Measurements from ENCODE around the gene CFAP99.

Gene CFAP99

DNA sequence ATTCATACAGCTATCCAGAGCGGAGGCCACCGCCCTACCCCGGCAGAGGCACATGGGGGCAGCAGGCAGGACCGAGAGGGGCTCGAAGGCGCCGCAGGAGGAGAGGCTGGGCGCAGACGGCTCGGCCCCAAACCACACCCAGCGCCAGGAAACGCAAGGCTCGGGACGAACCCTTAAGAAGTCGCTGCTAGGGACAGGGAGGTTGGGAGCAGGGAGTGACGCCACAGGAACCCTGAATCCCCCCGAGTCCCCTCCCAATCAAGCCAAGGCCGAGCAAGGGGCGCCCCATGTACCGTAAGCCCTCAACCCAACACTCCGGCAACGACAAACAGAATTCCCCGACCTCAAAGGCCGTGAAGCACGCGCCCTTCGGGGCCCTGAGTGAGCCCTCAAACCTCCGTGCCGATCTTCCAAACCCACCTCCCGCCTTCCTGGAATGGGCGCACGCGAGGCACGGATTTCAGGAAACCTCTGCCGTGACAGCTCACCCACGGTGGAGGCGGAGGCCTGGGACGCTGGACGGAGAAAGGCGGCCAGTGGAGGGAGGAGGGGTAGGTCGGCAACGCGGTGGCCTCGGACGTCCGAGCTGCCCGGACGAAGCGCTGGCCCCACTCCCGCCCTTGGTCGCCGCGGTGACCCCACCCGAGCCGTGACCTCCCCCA is 2.1 kb upstream of the CFAP99 start:
- TF ChIP-seq NFIC (IDR thresholded peaks at IDR 0.05) = no peak
- TF ChIP-seq RAD21 (IDR thresholded peaks at IDR 0.05; ENCODE audit: low read depth) = no peak
- TF ChIP-seq TCF12 (IDR thresholded peaks at IDR 0.05; ENCODE audit: low read depth) = no peak
- TF ChIP-seq TAF1 (IDR thresholded peaks at IDR 0.05; ENCODE audit: low read depth) = no peak
- TF ChIP-seq, protein P1, sequence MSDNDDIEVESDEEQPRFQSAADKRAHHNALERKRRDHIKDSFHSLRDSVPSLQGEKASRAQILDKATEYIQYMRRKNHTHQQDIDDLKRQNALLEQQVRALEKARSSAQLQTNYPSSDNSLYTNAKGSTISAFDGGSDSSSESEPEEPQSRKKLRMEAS (IDR thresholded peaks at IDR 0.05) = no peak
- TF ChIP-seq, protein P2, sequence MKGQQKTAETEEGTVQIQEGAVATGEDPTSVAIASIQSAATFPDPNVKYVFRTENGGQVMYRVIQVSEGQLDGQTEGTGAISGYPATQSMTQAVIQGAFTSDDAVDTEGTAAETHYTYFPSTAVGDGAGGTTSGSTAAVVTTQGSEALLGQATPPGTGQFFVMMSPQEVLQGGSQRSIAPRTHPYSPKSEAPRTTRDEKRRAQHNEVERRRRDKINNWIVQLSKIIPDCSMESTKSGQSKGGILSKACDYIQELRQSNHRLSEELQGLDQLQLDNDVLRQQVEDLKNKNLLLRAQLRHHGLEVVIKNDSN (IDR thresholded peaks at IDR 0.05) = no peak
- no peak for TF ChIP-seq EGR1 (IDR thresholded peaks at IDR 0.05)
- TF ChIP-seq CEBPB (IDR thresholded peaks at IDR 0.05) = no peak
- TF ChIP-seq TEAD4 (IDR thresholded peaks at IDR 0.05) = no peak
- TF ChIP-seq ZBTB7A (IDR thresholded peaks at IDR 0.05; ENCODE audit: low read depth) = no peak; the same call in 1 of the 2 replicates
- TF ChIP-seq FOXM1 (IDR thresholded peaks at IDR 0.05; ENCODE audit: borderline replicate concordance, low read depth) = no peak
- TF ChIP-seq EP300 (IDR thresholded peaks at IDR 0.05; ENCODE audit: borderline replicate concordance) = no peak
- no peak for TF ChIP-seq YY1 (IDR thresholded peaks at IDR 0.05; ENCODE audit: low read depth)
- no peak for TF ChIP-seq CREB1 (IDR thresholded peaks at IDR 0.05; ENCODE audit: low read depth)
- TF ChIP-seq, protein P3, sequence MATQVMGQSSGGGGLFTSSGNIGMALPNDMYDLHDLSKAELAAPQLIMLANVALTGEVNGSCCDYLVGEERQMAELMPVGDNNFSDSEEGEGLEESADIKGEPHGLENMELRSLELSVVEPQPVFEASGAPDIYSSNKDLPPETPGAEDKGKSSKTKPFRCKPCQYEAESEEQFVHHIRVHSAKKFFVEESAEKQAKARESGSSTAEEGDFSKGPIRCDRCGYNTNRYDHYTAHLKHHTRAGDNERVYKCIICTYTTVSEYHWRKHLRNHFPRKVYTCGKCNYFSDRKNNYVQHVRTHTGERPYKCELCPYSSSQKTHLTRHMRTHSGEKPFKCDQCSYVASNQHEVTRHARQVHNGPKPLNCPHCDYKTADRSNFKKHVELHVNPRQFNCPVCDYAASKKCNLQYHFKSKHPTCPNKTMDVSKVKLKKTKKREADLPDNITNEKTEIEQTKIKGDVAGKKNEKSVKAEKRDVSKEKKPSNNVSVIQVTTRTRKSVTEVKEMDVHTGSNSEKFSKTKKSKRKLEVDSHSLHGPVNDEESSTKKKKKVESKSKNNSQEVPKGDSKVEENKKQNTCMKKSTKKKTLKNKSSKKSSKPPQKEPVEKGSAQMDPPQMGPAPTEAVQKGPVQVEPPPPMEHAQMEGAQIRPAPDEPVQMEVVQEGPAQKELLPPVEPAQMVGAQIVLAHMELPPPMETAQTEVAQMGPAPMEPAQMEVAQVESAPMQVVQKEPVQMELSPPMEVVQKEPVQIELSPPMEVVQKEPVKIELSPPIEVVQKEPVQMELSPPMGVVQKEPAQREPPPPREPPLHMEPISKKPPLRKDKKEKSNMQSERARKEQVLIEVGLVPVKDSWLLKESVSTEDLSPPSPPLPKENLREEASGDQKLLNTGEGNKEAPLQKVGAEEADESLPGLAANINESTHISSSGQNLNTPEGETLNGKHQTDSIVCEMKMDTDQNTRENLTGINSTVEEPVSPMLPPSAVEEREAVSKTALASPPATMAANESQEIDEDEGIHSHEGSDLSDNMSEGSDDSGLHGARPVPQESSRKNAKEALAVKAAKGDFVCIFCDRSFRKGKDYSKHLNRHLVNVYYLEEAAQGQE (IDR thresholded peaks at IDR 0.05; ENCODE audit: low read depth) = no peak

DNA sequence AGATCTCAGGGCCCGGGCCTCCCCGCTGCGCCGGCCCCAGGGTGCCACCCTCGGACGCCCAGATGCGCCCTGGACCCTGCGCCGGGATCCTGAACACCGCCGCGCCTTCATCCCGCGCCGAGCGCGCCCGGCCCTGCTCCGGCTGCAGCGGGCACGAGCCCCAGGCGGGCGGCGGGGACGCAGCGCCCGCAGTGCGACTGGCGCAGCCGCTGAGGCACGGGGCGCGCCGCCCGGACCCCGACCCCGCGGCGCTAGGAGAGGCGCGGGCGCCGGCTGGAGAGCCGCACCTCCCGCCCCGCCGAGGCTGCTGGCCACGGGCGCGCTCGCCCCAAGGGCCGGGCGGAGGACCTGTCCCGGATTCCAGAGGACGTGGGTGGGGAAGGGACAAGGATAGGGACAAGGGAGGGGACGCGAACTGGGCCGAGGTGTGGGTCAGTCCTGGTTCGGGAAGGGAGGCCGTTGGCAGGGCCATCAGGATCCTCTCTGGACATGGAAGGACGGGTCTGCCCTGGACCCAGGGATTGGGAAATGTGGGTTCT is 1.5 kb upstream of the CFAP99 start:
- TF ChIP-seq, protein P1 (IDR thresholded peaks at IDR 0.05) = peak; percentile 30; the same call in 1 of the 2 replicates
- TF ChIP-seq, protein P2 (IDR thresholded peaks at IDR 0.05) = no peak
- TF ChIP-seq, protein P3 (IDR thresholded peaks at IDR 0.05; ENCODE audit: low read depth) = no peak
- TF ChIP-seq CEBPB (IDR thresholded peaks at IDR 0.05) = no peak

DNA sequence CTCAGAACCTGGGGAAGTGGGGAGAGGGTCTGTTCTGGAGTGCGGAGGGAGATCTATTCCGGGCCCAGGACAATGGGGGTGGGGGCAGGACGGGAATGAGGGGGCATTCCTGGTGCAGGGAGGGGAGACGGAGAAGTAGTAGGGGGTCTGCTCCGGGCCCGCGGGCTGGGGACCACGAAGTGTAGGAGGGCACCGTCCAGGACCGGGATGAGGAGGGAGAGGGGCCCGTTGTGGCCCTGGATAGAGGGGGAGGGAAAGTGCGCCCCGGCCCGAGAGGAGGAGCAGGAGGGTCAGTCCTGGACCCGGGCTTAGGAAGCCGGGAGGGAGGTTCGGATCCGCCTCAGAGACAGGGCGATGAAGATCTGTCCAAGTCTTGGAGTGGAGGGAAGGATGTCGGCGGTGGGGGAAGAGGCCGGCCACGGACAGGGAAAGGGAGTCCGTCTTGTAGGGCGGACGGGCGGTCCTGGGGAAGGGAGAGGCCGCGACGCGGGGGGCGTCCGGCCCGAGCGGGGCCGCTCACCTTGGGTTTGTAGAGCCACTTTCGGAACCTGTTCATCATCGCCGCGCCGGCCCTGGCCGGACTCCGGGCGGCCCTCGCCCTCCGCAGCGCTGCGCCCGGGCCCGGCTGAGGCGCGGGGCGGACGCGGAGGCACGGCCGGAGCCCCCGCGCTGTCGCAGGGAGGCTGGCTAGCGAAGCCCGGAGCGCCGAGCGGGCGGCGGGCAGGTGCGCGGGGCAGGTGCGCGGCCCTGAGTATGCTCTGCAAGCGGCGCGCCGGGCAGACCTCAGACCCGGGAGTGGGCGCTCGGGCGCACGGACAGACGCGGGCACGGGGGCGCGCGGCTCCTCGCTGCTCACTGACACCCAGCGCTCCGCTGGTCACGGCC is 748 bp upstream of the CFAP99 start, which contains the start of gene ZFYVE28:
TSS of gene ZFYVE28 (minus strand) at position 881 of the 885 bp plus-strand sequence. CDS start at position 559, 322 bp downstream.
- peak; percentile 2; the same call in 1 of the 2 replicates for TF ChIP-seq ZBTB7A (IDR thresholded peaks at IDR 0.05; ENCODE audit: low read depth)
- no peak for TF ChIP-seq YY1 (IDR thresholded peaks at IDR 0.05; ENCODE audit: low read depth)

DNA sequence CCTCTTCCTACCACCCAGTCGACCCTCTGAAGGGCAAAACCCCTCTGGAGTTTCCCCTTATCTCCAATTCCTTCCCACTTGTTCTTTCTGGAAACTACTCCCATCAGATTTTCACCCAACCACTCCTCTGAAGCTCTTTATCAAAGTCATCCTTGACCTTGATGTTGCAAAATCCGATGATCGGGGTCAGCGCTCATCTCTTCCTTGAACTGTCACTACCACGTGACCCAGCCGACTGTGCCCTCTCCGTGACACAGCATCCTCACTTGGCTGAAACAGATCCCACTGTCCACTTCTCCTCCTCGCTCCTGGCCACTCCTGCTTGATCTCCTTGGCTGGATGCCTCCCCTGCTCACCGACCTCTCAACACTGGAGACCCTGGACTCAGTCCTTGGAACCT is 1.1 kb downstream of the CFAP99 start:
- no peak for TF ChIP-seq RAD21 (IDR thresholded peaks at IDR 0.05; ENCODE audit: low read depth)
- no peak for TF ChIP-seq ZBTB7A (IDR thresholded peaks at IDR 0.05; ENCODE audit: low read depth)
- no peak for TF ChIP-seq TEAD4 (IDR thresholded peaks at IDR 0.05)
- TF ChIP-seq TCF12 (IDR thresholded peaks at IDR 0.05; ENCODE audit: low read depth) = no peak
- no peak for TF ChIP-seq FOXM1 (IDR thresholded peaks at IDR 0.05; ENCODE audit: borderline replicate concordance, low read depth)
- no peak for TF ChIP-seq EGR1 (IDR thresholded peaks at IDR 0.05)
- TF ChIP-seq, protein P2 (IDR thresholded peaks at IDR 0.05) = no peak
- no peak for TF ChIP-seq TAF1 (IDR thresholded peaks at IDR 0.05; ENCODE audit: low read depth)
- no peak for TF ChIP-seq NFIC (IDR thresholded peaks at IDR 0.05)
- TF ChIP-seq, protein P3 (IDR thresholded peaks at IDR 0.05; ENCODE audit: low read depth) = no peak
- no peak for TF ChIP-seq CREB1 (IDR thresholded peaks at IDR 0.05; ENCODE audit: low read depth)
- TF ChIP-seq YY1 (IDR thresholded peaks at IDR 0.05; ENCODE audit: low read depth) = no peak
- no peak for TF ChIP-seq CEBPB (IDR thresholded peaks at IDR 0.05)
